GM08714 (cell line): ENCODE results near the gene HS6ST1.

Experiments
- H3K4me3 ChIP-seq: fragments of 200-500 bp; sonication (Bioruptor generic); 2 replicates; pipeline ENCODE4 v1.5.1; 2014; ENCODE audit warnings: mild to moderate bottlenecking, low read length, inconsistent platforms
- ZNF274 ChIP-seq: IDR thresholded peaks from 2 replicates; pipeline ENCODE4 v1.6.1; 2012; ENCODE audit warnings: mild to moderate bottlenecking, low read depth, low read length

Gene HS6ST1

DNA sequence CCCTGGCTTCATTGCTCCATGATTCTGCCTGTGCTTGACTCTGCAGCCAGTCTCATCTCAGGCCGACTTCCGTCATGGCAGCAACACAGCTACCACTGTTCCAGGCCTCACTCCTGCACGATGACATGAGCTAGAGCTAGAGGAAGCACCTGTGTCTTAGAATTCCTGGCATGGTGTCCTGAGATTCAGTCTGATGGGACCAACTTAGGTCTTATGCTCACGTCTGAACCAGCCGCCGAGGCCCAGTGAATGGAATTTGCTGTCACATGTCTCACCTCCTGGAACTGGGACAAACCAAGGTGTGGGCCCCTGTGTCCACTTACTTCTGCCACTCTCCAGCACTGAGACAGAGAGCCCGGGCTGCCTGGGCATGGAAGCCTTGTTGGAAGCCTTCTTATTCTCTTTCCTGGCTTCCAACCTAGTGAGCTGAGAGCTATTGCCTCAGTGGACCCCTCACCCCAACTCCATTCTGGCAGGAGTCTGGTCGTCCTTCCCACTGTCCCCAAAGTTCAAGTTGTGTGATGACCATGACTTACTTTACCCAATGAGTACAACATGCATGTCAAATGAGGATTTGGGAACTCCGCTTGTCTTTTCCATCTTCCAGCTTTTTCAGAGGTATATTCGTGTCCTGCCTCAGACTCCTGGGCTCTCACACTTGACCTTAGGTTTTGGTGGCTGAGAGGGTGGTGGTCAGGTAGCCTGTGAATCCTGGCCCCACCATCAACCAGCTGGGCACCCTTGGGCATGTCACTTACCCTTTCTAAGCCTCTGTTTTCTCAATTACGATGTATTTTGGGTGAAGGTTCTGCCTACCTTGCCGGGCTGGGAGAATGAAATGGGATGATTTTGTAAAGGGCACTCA, 39.1 kb upstream of the HS6ST1 start:
- H3K4me3 ChIP-seq = no peak overlapping the region

DNA sequence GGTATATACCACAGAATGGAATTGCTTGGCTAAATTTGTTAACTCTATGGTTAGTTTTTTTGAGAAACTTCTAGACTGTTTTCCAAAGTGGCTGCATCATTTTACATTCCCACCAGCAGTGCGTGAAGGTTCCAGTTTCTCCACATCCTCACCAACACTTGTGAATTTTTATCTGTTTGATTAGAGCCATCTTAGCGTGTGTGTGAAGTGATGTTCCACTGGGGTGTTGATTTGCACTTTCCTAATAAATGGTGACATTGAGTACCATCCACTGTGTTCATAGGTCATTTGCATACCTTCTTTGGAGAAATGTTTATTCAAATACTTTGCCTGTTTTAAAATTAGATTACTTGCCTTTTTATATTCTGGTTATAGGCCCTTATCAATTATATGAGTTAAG, 37.5 kb upstream of the HS6ST1 start:
- H3K4me3 ChIP-seq = no peak overlapping the region
- no peak for TF ChIP-seq ZNF274

More for the DNA sequence above, 39.1 kb upstream of the HS6ST1 start:
- no peak for TF ChIP-seq ZNF274

GRCh38 chr2:128354726-128355470, 36.2 kb upstream of the HS6ST1 start:
- no peak for TF ChIP-seq ZNF274

GRCh38 chr2:128354161-128354560, 35.5 kb upstream of the HS6ST1 start:
- no peak overlapping the region for H3K4me3 ChIP-seq
- TF ChIP-seq ZNF274 = no peak

More at GRCh38 chr2:128354726-128355470, 36.2 kb upstream of the HS6ST1 start:
- no peak overlapping the region for H3K4me3 ChIP-seq

GRCh38 chr2:128350736-128351135, 32.1 kb upstream of the HS6ST1 start:
- TF ChIP-seq ZNF274 = no peak
- no peak overlapping the region for H3K4me3 ChIP-seq

GRCh38 chr2:128348701-128349100, 30.0 kb upstream of the HS6ST1 start:
- no peak overlapping the region for H3K4me3 ChIP-seq
- no peak for TF ChIP-seq ZNF274

GRCh38 chr2:128347701-128348539, 29.3 kb upstream of the HS6ST1 start:
- no peak overlapping the region for H3K4me3 ChIP-seq
- no peak for TF ChIP-seq ZNF274

GRCh38 chr2:128347171-128347558, 28.5 kb upstream of the HS6ST1 start:
- no peak overlapping the region for H3K4me3 ChIP-seq
- TF ChIP-seq ZNF274 = no peak

DNA sequence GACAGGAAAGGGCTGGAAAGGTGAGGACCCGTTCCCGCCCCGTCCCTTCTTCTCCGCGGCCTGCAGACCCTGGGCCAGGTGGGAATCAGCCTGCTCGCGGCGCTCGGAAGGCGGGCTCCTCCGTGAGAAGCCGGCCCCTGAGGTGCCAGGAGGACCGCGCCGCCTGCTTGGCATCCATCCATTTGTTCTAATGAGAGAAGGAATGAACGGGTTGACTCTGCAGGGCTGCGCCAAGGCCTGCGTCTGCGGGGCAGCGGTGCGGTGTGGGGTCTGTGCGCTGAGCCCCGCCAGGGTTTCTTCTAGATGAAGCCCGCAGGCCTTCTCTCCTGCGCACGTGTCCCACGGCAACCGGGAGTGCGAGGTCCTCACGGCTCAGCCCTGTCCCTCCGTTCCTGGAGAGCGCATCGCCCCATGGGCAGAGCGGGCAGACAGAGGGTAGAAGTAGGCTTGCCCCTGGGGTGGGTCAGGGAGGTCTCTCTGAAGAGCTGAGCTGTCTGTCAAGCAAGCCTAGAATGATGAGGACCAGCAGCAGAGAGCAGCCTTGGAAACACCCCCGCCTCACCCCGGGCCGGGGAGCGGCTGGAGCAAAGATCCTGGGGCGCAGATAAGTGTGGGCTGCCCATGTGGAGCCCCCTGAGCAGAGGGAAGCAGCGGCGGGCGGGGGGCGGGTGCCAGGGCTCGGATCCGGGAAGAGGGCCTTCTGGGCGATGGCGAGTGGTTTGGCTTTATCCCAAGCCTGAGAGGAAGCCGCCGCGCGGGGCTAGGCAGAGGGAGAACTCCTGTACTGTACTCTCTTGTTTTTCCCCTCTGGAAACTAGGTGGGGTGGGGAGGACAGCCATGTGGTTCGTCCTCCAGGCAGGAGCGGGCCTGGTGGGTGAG, 27.9 kb upstream of the HS6ST1 start:
- H3K4me3 ChIP-seq = no peak overlapping the region
- TF ChIP-seq ZNF274 = no peak

DNA sequence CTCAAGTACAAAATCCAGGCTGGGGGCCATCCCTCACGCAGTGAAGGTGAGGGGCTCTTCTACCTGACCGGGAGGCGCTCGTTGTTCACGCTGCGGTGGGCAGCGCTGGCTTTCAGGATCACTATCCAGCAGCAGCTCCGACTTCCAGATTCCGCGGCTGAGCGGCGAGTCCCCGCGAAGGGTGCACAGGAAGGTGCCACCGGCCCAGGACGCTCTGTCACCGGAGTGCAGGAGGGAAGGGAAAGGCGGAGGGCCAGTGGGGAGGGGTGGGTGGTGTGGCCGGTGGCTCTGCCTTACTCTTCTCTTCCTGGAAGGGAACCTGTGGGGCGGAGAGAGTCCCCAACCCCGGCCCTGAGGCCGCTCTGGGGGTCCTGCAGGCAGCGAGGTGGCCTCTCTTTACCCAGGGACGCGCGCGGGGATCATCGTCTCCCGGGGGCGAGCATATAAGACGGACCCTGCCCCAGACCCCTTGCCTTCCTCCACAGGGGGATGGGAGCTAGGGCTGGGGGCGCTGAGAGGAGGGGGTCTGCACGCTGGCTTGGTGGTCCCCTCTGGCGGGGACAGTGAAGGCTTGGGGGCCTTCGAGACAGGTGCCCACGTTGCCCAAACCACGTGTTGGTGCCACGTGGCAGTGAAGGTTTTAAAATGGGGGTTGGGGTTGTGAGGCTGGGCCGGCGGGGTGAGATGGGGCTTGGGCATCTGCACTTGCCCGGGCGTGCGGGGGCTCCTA, 26.9 kb upstream of the HS6ST1 start:
- no peak for TF ChIP-seq ZNF274
- H3K4me3 ChIP-seq = no peak overlapping the region

DNA sequence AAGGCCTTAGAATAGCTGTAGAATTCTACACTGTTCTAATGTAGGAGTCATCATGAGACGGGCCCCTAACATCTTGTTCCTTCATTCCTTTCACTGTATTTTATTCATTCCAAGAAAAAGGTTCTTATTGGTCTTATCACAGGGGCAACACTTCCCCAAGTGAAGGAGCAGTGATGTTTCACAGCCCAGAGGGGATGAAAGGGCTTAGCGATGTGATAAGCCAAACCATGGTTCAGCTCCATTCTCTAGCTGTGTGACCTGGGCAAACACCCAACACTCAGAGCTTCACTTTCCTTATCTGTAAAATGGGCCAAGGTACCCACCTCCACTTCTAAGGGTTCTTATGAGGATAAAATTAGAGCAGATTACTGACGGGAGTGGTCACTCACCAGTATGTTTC, 25.4 kb upstream of the HS6ST1 start:
- no peak for TF ChIP-seq ZNF274
- H3K4me3 ChIP-seq = no peak overlapping the region

- no peak overlapping the region for H3K4me3 ChIP-seq
- no peak for TF ChIP-seq ZNF274
Measured at GRCh38 chr2:128343459-128343858, 24.8 kb upstream of the HS6ST1 start.

GRCh38 chr2:128342550-128342949, 23.9 kb upstream of the HS6ST1 start:
- no peak for TF ChIP-seq ZNF274
- no peak overlapping the region for H3K4me3 ChIP-seq
